ENCODE measurements around the gene AKAP6.

The AKAP6 gene

GRCh38 chr14:32823706-32824105 lies 494.6 kb downstream of the AKAP6 start:
- DNase-seq (ENCODE audit: low read depth), result no peak

- DNase-seq (ENCODE audit: low read depth), result no peak
Observed at GRCh38 chr14:32824195-32824594, 495.1 kb downstream of the AKAP6 start.

GRCh38 chr14:32825058-32825457 lies 496.0 kb downstream of the AKAP6 start:
- no peak for DNase-seq (ENCODE audit: low read depth)

- no peak for DNase-seq (ENCODE audit: low read depth)
Observed at GRCh38 chr14:32826404-32827082, 497.4 kb downstream of the AKAP6 start.

GRCh38 chr14:32827514-32827913 lies 498.4 kb downstream of the AKAP6 start:
- no peak for DNase-seq (ENCODE audit: low read depth)

- DNase-seq (ENCODE audit: low read depth), result no peak
Observed at GRCh38 chr14:32835924-32836323, 506.8 kb downstream of the AKAP6 start.

- DNase-seq (ENCODE audit: low read depth), result no peak
Observed at GRCh38 chr14:32841698-32842097, 512.6 kb downstream of the AKAP6 start.

- no peak for DNase-seq (ENCODE audit: low read depth)
Observed at GRCh38 chr14:32846821-32847365, 517.8 kb downstream of the AKAP6 start.

- DNase-seq (ENCODE audit: low read depth), result no peak
Observed at GRCh38 chr14:32847867-32848266, 518.8 kb downstream of the AKAP6 start.

- DNase-seq (ENCODE audit: low read depth), result no peak
Observed at GRCh38 chr14:32865827-32866376, 536.8 kb downstream of the AKAP6 start.

GRCh38 chr14:32883188-32883587 lies 554.1 kb downstream of the AKAP6 start:
- no peak for DNase-seq (ENCODE audit: low read depth)

Measured in HS-27A (cell line).